HEK293T (cell line): Measurements from ENCODE around the gene GRIN2C.

Source experiments
- CTCF ChIA-PET: fragments of 350-600 bp; formaldehyde crosslinking; extraction: SDS; loops from one replicate; lab custom pipeline; 2021; ENCODE audit warnings: antibody characterized with exemption, inconsistent platforms; lab: Yijun Ruan, JAX
- POLR2A ChIA-PET: fragments of 350-600 bp; formaldehyde crosslinking; extraction: SDS; loops from one replicate; lab custom pipeline; 2020; ENCODE audit warnings: antibody characterized with exemption, inconsistent platforms; lab: Yijun Ruan, JAX
- DNase-seq: peaks from one replicate; pipeline ENCODE4 v3.0.0; 2012; ENCODE audit warnings: mixed read lengths; ENCODE audit errors: extremely low spot score
- ARNT ChIP-seq: fragments of 450-650 bp; IDR thresholded peaks from 2 replicates; pipeline ENCODE4 v1.6.1; 2017; ENCODE audit warnings: mild to moderate bottlenecking
- BHLHE40 ChIP-seq: fragments of 450-650 bp; IDR thresholded peaks from 2 replicates; pipeline ENCODE4 v1.6.1; 2016; ENCODE audit warnings: mild to moderate bottlenecking, moderate library complexity, borderline replicate concordance
- CTBP1 ChIP-seq: fragments of 450-650 bp; IDR thresholded peaks from 2 replicates; pipeline ENCODE4 v1.6.1; 2016; ENCODE audit warnings: borderline replicate concordance
- ELF4 ChIP-seq: fragments of 450-650 bp; IDR thresholded peaks from 2 replicates; pipeline ENCODE4 v1.6.1; 2017; ENCODE audit warnings: antibody characterized with exemption
- FOXA1 ChIP-seq: fragments of 450-650 bp; IDR thresholded peaks from 2 replicates; pipeline ENCODE4 v1.6.1; 2016; ENCODE audit warnings: mild to moderate bottlenecking
- FOXK2 ChIP-seq: fragments of 450-650 bp; IDR thresholded peaks from 2 replicates; pipeline ENCODE4 v1.6.1; 2016; ENCODE audit warnings: mild to moderate bottlenecking
- FOXM1 ChIP-seq: fragments of 450-650 bp; IDR thresholded peaks from 2 replicates; pipeline ENCODE4 v1.6.1; 2017; ENCODE audit warnings: mild to moderate bottlenecking, borderline replicate concordance
- HDGF ChIP-seq: fragments of 450-650 bp; IDR thresholded peaks from 2 replicates; pipeline ENCODE4 v1.6.1; 2017; ENCODE audit warnings: antibody characterized with exemption, borderline replicate concordance
- L3MBTL2 ChIP-seq: fragments of 450-650 bp; conservative IDR thresholded peaks from 2 replicates; pipeline ENCODE4 v1.6.1; 2016; ENCODE audit warnings: mild to moderate bottlenecking
- LEF1 ChIP-seq: fragments of 450-650 bp; IDR thresholded peaks from 2 replicates; pipeline ENCODE4 v1.6.1; 2017; ENCODE audit warnings: mild to moderate bottlenecking, borderline replicate concordance
- NFRKB ChIP-seq: fragments of 450-650 bp; IDR thresholded peaks from 2 replicates; pipeline ENCODE4 v1.6.1; 2016; ENCODE audit warnings: mild to moderate bottlenecking, moderate library complexity
- PKNOX1 ChIP-seq: fragments of 450-650 bp; IDR thresholded peaks from 2 replicates; pipeline ENCODE4 v1.6.1; 2016
- SP1 ChIP-seq: fragments of 450-650 bp; IDR thresholded peaks from 2 replicates; pipeline ENCODE4 v1.6.1; 2017
- SUZ12 ChIP-seq: fragments of 450-650 bp; IDR thresholded peaks from 2 replicates; pipeline ENCODE4 v1.6.1; 2016; ENCODE audit warnings: mild to moderate bottlenecking
- TARDBP ChIP-seq: fragments of 450-650 bp; IDR thresholded peaks from 2 replicates; pipeline ENCODE4 v1.6.1; 2016
- ZNF384 ChIP-seq: fragments of 450-650 bp; IDR thresholded peaks from 2 replicates; pipeline ENCODE4 v1.6.1; 2016

Gene GRIN2C

GRCh38 chr17:74850310-74850709, 9.4 kb downstream of the GRIN2C start:
- CTCF ChIA-PET = interaction anchor here (1.2 kb wide), 1 partner anchor 13 kb away, joined by 3 read pairs; no protein-coding TSS in a partner anchor
- POLR2A ChIA-PET = interaction anchor here (0.6 to 1.7 kb wide), 2 partner anchors 23 to 74 kb away, joined by 3 to 6 read pairs; partner anchors contain the start of genes FDXR and NAT9
- DNase-seq = no peak
- TF ChIP-seq BHLHE40 (no peak), FOXK2 (no peak), SP1 (no peak)

- no peak for DNase-seq
- POLR2A ChIA-PET = interaction anchor here (0.7 kb wide), 1 partner anchor 24 kb away, joined by 4 read pairs; the partner anchor contains the start of gene FDXR
- CTCF ChIA-PET = interaction anchor here (1.5 kb wide), 1 partner anchor 28 kb away, joined by 3 read pairs; no protein-coding TSS in a partner anchor
- TF ChIP-seq ZNF384 = no peak
- TF ChIP-seq BHLHE40 = no peak
- TF ChIP-seq LEF1 = no peak
- no peak for TF ChIP-seq ARNT
- no peak for TF ChIP-seq FOXM1
- no peak for TF ChIP-seq CTBP1
- no peak for TF ChIP-seq NFRKB
- no peak for TF ChIP-seq SUZ12
- no peak for TF ChIP-seq L3MBTL2
These were observed 10.9 kb downstream of the GRIN2C start for GRCh38 chr17:74848656-74849399.

- CTCF ChIA-PET = no interaction called here
- TF ChIP-seq ZNF384 (no peak), CTBP1 (no peak), PKNOX1 (no peak), SUZ12 (no peak), FOXK2 (no peak), SP1 (no peak), BHLHE40 (no peak), L3MBTL2 (no peak), ARNT (no peak), TARDBP (no peak), NFRKB (no peak), FOXM1 (no peak), LEF1 (no peak), ELF4 (no peak), FOXA1 (no peak), HDGF (no peak)
- DNase-seq = no peak
- POLR2A ChIA-PET = interaction anchor here (0.9 to 1.1 kb wide), 2 partner anchors 13 to 26 kb away, joined by 3 to 4 read pairs; partner anchors contain the start of gene FDXR
These were observed 13.1 kb downstream of the GRIN2C start for GRCh38 chr17:74846621-74847020.

GRCh38 chr17:74843352-74843627, 16.4 kb downstream of the GRIN2C start:
- ChIA-PET POLR2A (interaction anchor here (0.6 to 3.4 kb wide), 6 partner anchors 10 to 29 kb away, joined by 3 to 39 read pairs (median 4); partner anchors contain the start of gene FDXR), CTCF (interaction anchor here (0.9 to 2.9 kb wide), 17 partner anchors 9 to 118 kb away, joined by 3 to 25 read pairs (median 7); partner anchors contain the start of genes FDXR and GRIN2C)
- TF ChIP-seq SUZ12 = no peak
- no peak for TF ChIP-seq PKNOX1
- no peak for TF ChIP-seq NFRKB
- TF ChIP-seq TARDBP = no peak
- TF ChIP-seq ZNF384 = no peak
- TF ChIP-seq ARNT = no peak
- no peak for TF ChIP-seq CTBP1
- no peak for TF ChIP-seq LEF1
- no peak for TF ChIP-seq BHLHE40
- no peak for DNase-seq

GRCh38 chr17:74842599-74843351, 16.9 kb downstream of the GRIN2C start:
- CTCF ChIA-PET = interaction anchor here (0.9 to 2.9 kb wide), 17 partner anchors 10 to 118 kb away, joined by 3 to 25 read pairs (median 7); partner anchors contain the start of genes FDXR and GRIN2C
- no peak for TF ChIP-seq FOXM1
- no peak for TF ChIP-seq BHLHE40
- TF ChIP-seq HDGF = no peak
- TF ChIP-seq ARNT = no peak
- TF ChIP-seq FOXA1 = no peak
- TF ChIP-seq ELF4 = no peak
- no peak for TF ChIP-seq SUZ12
- TF ChIP-seq NFRKB = no peak
- TF ChIP-seq ZNF384 = no peak
- peak; percentile 89 for DNase-seq
- POLR2A ChIA-PET = interaction anchor here (0.6 to 3.4 kb wide), 6 partner anchors 10 to 30 kb away, joined by 3 to 39 read pairs (median 4); partner anchors contain the start of gene FDXR

- TF ChIP-seq LEF1 (no peak), FOXA1 (no peak), L3MBTL2 (no peak), BHLHE40 (no peak), FOXM1 (no peak), ARNT (no peak), HDGF (no peak), CTBP1 (no peak), PKNOX1 (no peak), ELF4 (no peak), TARDBP (no peak), SUZ12 (no peak), SP1 (no peak), NFRKB (no peak), FOXK2 (no peak), ZNF384 (no peak)
- ChIA-PET CTCF (interaction anchor here (0.9 to 2.9 kb wide), 13 partner anchors 10 to 119 kb away, joined by 3 to 25 read pairs (median 6); partner anchors contain the start of genes FDXR and GRIN2C), POLR2A (interaction anchor here (1.0 to 3.4 kb wide), 4 partner anchors 9 to 30 kb away, joined by 3 to 39 read pairs (median 13); partner anchors contain the start of gene FDXR)
- DNase-seq = no peak
These were observed 17.5 kb downstream of the GRIN2C start for GRCh38 chr17:74842146-74842598.
